GM19395 (cell line): ENCODE results near the gene RPL32.
"Not testable (repeated sequence)": the region's sequence is repeated elsewhere in the genome, so short reads cannot be mapped to it uniquely, and the experiment has no call there.

ENCODE experiments used
- ATAC-seq: cut with Tn5 transposase; IDR thresholded peaks from one replicate; pipeline ENCODE4 v1.9.1; 2021; ENCODE audit warnings: mild to moderate bottlenecking, moderate library complexity; ENCODE audit not compliant: unreplicated experiment

The RPL32 gene

GRCh38 chr3:12841149-12841969, at the start of gene RPL32:
TSS of gene RPL32 (minus strand) at chr3:12841565. CDS start at chr3:12840237, 1,328 bp downstream.
- ATAC-seq = peak; percentile 93

- no peak for ATAC-seq
These were observed 49.4 kb upstream of the RPL32 start for GRCh38 chr3:12890610-12891390.

DNA sequence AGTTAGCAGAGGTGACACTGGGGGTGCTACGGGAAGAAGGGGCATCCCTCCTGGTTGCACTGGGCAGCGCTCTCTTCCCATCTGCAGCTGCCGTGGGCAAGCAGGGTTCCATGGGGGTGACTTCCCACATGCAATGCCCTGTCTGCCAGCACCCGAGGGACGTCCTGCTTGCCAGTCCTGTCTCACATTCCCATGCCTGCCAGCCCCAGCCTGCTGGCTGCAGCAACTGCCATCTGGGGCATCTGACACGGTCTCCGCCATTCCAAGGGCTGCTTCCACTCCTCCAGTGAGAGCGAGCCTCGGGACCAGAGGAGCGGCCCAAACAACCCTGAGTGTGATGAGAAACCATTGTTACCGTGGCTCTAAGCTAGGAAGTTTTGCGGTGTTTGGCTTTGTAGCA, 45.4 kb upstream of the RPL32 start:
- ATAC-seq = no peak

- ATAC-seq = no peak
These were observed 44.8 kb upstream of the RPL32 start for GRCh38 chr3:12886106-12886679.

DNA sequence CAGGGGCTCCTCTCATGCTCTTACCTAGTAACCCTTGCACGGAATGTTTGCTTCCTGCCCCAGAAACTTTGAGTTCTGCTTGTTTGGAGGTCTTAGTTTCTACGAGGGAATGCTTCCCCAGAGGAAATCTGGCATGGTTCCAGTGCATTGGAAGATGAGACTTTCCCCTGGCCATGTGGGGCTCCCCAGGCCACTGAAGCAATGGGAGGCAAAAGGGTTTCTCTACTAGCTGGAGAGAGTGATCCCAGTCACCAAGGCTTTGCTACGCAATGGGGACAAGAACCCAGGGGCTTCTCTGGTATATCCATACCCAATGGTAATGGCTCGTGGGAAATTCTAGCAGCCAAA, 44.2 kb upstream of the RPL32 start:
- no peak for ATAC-seq

DNA sequence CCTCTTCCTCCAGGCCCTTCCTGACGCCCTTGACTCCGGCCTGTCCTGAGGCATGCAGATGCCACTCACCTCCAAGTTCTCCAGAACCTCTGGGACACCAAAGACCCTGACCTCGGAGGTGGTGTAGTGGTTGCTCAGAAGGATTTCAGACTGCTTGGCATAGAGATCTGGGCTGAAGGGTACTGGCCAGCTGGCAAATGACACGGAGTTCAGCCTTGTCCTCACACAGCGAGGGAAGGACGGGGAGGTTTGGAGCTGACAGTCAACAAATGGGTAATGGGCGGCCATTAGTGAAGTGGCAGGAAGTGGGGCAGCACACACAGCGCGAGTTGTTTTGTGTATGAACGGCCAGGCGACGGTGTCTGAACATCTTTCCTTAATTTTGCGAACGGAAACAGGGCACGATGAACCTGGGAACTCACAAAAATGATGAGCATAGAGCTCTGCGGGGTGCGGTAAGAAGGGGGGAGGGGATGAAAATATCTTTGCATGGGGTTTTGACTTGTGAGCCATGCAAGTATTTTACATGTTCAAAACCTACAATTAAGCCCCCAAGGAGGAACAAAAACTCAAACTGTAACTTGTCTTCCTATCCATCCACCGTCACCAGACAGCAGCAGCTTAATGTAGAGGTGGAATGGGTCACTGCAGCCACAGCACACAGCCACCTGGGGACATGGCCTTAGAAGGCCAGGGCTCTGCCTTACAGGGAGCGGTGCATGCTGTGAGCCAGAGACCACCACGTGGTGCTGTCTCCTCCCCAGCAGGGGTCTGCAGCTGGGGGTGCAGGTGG, 43.6 kb upstream of the RPL32 start:
- ATAC-seq = no peak

GRCh38 chr3:12884186-12884680, 42.9 kb upstream of the RPL32 start:
- ATAC-seq = no peak

DNA sequence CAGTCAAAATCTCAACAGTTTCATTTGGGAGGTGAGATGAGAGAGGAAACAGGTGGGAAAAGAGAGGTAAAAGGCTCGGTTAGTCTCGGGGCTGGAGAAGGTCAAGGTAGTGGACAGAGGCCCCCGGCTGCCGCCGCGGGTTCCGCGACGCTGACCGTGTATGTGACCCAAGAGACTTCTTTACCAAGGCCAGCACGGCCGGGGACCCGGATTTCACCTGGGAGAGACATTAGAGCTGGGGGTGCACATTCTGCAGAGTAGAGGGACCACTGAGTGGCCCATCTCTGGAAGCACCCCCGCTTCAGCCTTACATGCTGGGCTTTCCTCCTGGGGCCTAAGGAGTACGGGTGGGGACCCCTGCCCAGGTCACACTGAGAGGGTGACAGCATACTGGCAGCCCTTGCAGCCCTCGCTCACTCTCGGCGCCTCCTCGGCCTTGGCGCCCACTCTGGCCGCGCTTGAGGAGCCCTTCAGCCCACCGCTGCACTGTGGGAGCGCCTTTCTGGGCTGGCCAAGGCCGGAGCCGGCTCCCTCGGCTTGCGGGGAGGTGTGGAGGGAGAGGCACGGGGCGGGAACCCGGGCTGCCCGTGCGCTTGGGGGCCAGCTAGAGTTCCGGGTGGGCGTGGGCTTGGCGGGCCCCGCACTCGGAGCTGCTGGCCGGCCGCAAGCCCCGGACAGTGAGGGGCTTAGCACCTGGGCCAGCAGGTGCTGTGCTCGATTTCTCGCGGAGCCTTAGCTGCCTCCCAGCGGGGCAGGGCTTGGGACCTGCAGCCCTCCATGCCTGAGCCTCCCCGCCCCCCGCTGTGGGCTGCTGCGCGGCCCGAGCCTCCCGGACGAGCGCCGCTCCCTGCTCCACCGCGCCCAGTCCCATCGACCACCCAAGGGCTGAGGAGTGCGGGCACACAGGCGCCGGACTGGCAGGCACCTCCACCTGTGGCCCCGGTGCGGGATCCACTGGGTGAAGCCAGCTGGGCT, 41.3 kb upstream of the RPL32 start:
- no peak for ATAC-seq

DNA sequence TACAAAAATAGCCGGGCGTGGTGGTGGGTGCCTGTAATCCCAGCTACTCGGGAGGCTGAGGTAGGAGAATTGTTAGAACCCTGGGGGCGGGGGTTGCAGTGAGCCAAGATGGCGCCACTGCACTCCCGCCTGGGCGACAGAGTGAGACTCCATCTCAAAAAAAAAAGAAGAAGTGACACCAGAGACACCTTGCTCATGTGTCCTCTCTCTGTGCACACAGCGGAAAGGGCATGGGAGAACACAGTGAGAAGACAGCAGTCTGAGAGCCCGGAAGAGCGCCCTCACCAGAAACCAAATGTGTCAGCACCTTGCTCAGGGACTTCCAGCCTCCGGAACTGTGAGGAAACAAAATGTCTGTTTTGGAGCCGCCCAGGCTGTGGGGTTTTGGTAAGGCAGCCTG, 40.5 kb upstream of the RPL32 start:
- ATAC-seq = peak; percentile 57

DNA sequence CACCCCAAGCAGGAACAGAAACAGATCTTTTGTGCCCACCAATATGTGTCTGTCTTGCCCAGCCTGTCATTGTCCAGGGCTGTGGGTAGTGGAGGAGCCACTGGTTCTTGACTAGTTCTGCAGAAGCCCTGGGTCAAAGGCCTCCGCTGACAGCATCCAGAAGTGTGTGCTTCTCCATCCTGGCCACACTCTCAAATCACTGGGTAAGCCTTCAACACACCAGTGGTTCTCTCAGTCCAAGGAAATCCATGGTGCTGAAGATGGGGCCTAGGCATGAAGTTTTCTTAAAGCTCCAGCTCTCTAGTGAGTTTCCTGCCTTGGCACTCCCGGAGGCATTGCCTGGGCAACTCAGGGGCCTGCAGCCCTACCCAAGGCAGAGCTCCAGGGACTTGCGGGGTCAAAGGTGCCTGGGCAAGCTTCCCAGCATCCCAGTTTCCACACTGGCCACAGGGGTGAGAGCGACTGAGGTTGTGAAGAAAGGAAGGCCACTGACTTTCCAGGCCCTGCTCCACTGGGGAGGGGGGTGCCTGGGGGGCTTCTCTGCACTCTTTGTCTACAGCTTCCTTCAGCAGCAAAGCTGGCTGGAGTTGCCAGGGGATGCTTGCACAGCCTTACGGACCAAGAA, 37.9 kb upstream of the RPL32 start:
- no peak for ATAC-seq

GRCh38 chr3:12878758-12879157, 37.4 kb upstream of the RPL32 start:
- not testable (repeated sequence) for ATAC-seq

- no peak for ATAC-seq
These were observed 36.8 kb upstream of the RPL32 start for GRCh38 chr3:12878141-12878574.

DNA sequence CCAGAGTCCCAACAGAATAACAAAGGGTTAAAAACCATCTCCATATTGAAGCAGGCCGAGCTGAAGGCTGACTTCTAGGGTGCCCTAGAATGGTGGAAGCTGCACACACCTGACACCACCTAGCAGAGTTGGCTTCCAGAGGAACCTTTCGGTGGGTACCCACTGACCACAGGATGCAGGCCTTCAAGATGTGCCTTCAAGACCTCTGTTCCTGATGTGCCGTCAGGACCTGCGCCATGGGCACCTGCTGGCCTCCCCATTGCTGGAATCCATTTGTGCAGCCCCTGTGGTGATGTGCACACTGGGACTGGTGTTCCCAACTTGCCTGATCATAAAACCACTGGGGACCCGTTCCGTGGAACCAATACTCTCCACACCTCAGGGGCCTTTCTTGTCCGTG, 35.7 kb upstream of the RPL32 start:
- no peak for ATAC-seq

DNA sequence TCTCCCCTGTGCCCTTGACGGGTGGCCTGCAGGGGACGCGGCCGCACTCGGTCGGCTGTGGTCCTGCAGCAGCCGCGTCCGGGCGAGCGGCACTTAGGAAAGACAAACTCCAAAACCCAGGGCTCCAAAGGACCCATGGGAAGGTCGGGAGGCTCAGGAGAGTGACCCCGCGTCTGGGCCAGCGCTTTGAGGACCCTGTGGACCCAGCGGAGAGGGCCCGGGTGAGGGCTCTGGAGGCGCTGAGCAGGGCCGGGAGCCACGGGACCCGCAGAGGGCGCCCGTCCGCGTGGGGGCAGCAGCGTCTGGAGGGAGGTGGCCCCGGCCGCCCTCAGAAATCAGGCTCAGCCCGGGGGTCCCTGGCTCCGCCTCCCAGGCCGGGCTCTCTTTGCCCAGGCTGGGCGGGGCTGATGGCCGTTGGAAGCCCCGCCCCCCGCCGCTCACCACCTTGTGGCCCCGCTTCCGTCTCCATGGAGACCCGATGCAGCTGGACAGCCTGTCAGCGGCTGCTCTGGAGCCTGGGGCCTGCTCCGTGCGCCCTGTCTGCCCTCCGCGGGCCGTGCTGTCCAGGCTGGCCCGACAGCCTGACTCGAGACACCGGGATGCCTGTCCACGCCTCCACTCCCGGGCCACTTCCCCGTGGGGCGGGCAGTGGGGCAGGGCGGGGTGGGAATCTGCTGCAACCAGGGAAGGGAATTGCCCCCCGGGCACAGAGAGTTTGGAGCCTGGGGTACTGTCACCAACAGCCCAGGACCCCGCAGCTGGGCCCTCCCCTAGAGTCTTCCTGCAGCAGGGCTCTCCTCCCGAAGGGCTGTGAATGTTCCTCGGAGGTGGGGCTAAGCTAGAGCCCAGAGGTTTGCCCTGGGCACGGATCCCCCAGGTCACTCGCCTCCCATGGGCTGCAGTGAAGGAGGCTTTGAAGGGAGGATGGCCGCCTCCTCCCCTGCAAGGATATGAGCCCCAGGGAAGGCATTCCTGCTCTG, 34.8 kb upstream of the RPL32 start:
- no peak for ATAC-seq

- ATAC-seq = no peak
These were observed 30.1 kb upstream of the RPL32 start for GRCh38 chr3:12871404-12871983.

GRCh38 chr3:12870942-12871341, 29.6 kb upstream of the RPL32 start:
- ATAC-seq = no peak

DNA sequence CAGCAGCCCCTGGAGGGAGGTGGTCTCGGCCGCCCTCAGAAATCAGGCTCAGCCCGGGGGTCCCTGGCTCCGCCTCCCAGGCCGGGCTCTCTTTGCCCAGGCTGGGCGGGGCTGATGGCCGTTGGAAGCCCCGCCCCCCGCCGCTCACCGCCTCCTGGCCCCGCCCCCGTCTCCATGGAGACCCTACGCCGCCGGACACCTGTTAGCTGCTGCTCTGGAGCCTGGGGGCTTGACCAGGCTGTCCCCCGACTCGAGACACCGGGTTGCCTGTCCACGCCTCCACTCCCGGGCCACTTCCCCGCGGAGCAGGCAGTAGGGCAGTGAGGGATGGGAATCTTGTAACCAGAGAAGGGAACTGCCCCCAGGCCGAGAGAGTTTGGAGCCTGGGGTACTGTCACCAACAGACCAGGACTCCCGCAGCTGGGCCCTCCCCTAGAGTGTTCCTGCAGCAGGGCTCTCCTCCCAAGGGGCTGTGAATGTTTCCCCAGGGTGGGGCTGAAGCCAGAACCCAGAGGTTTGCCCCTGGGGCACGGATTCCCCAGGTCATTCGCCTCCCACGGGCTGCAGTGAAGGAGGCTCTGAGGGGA, 27.8 kb upstream of the RPL32 start:
- ATAC-seq = peak; percentile 65
